ENCODE results near the gene AKAP6.

Gene AKAP6

GRCh38 chr14:32407130-32407529 lies 78.0 kb downstream of the AKAP6 start:
- TF ChIP-seq CTCF (IDR thresholded peaks at IDR 0.05; ENCODE audit: low read depth, low read length), result no peak
- DNase-seq (ENCODE audit: extremely low read depth, low read depth), result no peak

GRCh38 chr14:32408018-32408417 lies 78.9 kb downstream of the AKAP6 start:
- DNase-seq (ENCODE audit: extremely low read depth, low read depth), result no peak
- TF ChIP-seq CTCF (IDR thresholded peaks at IDR 0.05; ENCODE audit: low read depth, low read length), result no peak

- no peak for TF ChIP-seq CTCF (IDR thresholded peaks at IDR 0.05; ENCODE audit: low read depth, low read length)
- DNase-seq (ENCODE audit: extremely low read depth, low read depth), result no peak
Measured at GRCh38 chr14:32412103-32412502, 83.0 kb downstream of the AKAP6 start.

GRCh38 chr14:32412532-32412931 lies 83.4 kb downstream of the AKAP6 start:
- no peak for TF ChIP-seq CTCF (IDR thresholded peaks at IDR 0.05; ENCODE audit: low read depth, low read length)

GRCh38 chr14:32413967-32414640 lies 85.0 kb downstream of the AKAP6 start:
- DNase-seq (ENCODE audit: extremely low read depth, low read depth), result no peak
- no peak for TF ChIP-seq CTCF (IDR thresholded peaks at IDR 0.05; ENCODE audit: low read depth, low read length)

More at GRCh38 chr14:32412532-32412931, 83.4 kb downstream of the AKAP6 start:
- DNase-seq (ENCODE audit: extremely low read depth, low read depth), result no peak

- no peak for TF ChIP-seq CTCF (IDR thresholded peaks at IDR 0.05; ENCODE audit: low read depth, low read length)
- no peak for DNase-seq (ENCODE audit: extremely low read depth, low read depth)
Measured at GRCh38 chr14:32414808-32415255, 85.7 kb downstream of the AKAP6 start.

- no peak for TF ChIP-seq CTCF (IDR thresholded peaks at IDR 0.05; ENCODE audit: low read depth, low read length)
- no peak for DNase-seq (ENCODE audit: extremely low read depth, low read depth)
Measured at GRCh38 chr14:32417956-32418552, 89.0 kb downstream of the AKAP6 start.

All from AG09319 (cell line).